Endothelial cell of umbilical vein (primary cell): ENCODE data around the gene VPS11. TPM values are rescaled to one million over a fixed set of nuclear protein-coding genes. Genes with fewer than 3 reads are reported as not detected.
"Not testable (repeated sequence)": the region's sequence is repeated elsewhere in the genome, so short reads cannot be mapped to it uniquely, and the experiment has no call there.

ENCODE experiments used
- BruUV-seq: library from RNA; stranded (reverse); fragments of 400-500 nt; replicated peaks from 2 replicates; lab custom pipeline; 2021; lab: Mats Ljungman, UMichigan
- CTCF ChIA-PET: fragments of 300-600, 350-600 bp; sonication (Branson Sonifier 250); formaldehyde crosslinking; loops from one replicate; lab custom pipeline; 2021; ENCODE audit warnings: antibody characterized with exemption, inconsistent platforms; lab: Charles Lee
- POLR2A ChIA-PET: fragments of 300-600, 350-600 bp; sonication (Branson Sonifier 250); formaldehyde crosslinking; loops from one replicate; lab custom pipeline; 2021; ENCODE audit warnings: antibody characterized with exemption, inconsistent platforms; lab: Charles Lee
- DNase-seq: peaks from one replicate; pipeline ENCODE4 v3.0.0-alpha.2; 2011; ENCODE audit warnings: low read depth, low spot score
- FAIRE-seq: peaks from 2 replicates; lab custom pipeline; 2011; peaks lifted over from hg19 to GRCh38; lab: Jason Lieb, UNC
- H2AFZ ChIP-seq: 2 replicates; pipeline ENCODE4 v1.6.0; 2012; ENCODE audit warnings: low read depth, low read length, control low read depth, inconsistent platforms
- H3K27ac ChIP-seq: 2 replicates; pipeline ENCODE4 v1.5.1; 2011; ENCODE audit warnings: low read depth, mild to moderate bottlenecking, control low read depth, low read length, moderate library complexity; ENCODE audit not compliant: insufficient read depth
- H3K27me3 ChIP-seq, 2 experiments: 2 replicates each; pipeline versions ENCODE4 v1.6.0 to v1.6.1; 2011; ENCODE audit warnings: low read length in 2 of 2, mixed read lengths in 1 of 2; ENCODE audit not compliant: control insufficient read depth in 2 of 2, insufficient read depth in 2 of 2
- H3K36me3 ChIP-seq, 2 experiments: 2 replicates in 1 of 2; 3 replicates in 1 of 2; pipeline ENCODE4 v1.5.1; 2011; ENCODE audit warnings: low read length in 2 of 2, mild to moderate bottlenecking in 1 of 2, moderate library complexity in 1 of 2; ENCODE audit not compliant: control insufficient read depth in 2 of 2, insufficient read depth in 2 of 2; ENCODE audit errors: extremely low read depth in 1 of 2
- H3K4me1 ChIP-seq: 3 replicates; pipeline ENCODE4 v1.5.1; 2011; ENCODE audit warnings: mild to moderate bottlenecking, low read length; ENCODE audit not compliant: control insufficient read depth, insufficient read depth; ENCODE audit errors: extremely low read depth
- H3K4me2 ChIP-seq: 2 replicates; pipeline ENCODE4 v1.6.1; 2011; ENCODE audit warnings: low read length, control low read depth, mixed read lengths; ENCODE audit not compliant: insufficient read depth
- H3K4me3 ChIP-seq, 3 experiments: fragments of 200-600 bp in 1 of 3; sonication (generic), shearing (Covaris generic) in 1 of 3; replicated peaks in 1 of 3; 2 replicates each; pipeline ENCODE4 v1.5.1; 2011 to 2016; ENCODE audit warnings: control low read depth in 3 of 3, low read length in 3 of 3, mild to moderate bottlenecking in 2 of 3, inconsistent platforms in 1 of 3, low read depth in 1 of 3, moderate library complexity in 1 of 3; ENCODE audit not compliant: insufficient read depth in 1 of 3
- H3K79me2 ChIP-seq: 2 replicates; pipeline ENCODE4 v1.6.0; 2012; ENCODE audit warnings: low read length, inconsistent platforms; ENCODE audit not compliant: control insufficient read depth, insufficient read depth
- H3K9ac ChIP-seq: replicated peaks from 2 replicates; pipeline ENCODE3; 2011; ENCODE audit warnings: low read length, control low read depth; ENCODE audit not compliant: insufficient read depth; ENCODE audit errors: extremely low read depth
- H3K9me1 ChIP-seq: replicated peaks from 3 replicates; pipeline ENCODE4 v1.6.0; 2011; ENCODE audit warnings: mild to moderate bottlenecking, low read length; ENCODE audit not compliant: control insufficient read depth, insufficient read depth; ENCODE audit errors: extremely low read depth
- H3K9me3 ChIP-seq: replicated peaks from 2 replicates; pipeline ENCODE4 v1.5.1; 2012; ENCODE audit warnings: low read length, inconsistent platforms; ENCODE audit not compliant: control insufficient read depth, insufficient read depth
- H4K20me1 ChIP-seq: replicated peaks from 2 replicates; pipeline ENCODE3; 2011; ENCODE audit warnings: mild to moderate bottlenecking, low read length; ENCODE audit not compliant: control insufficient read depth, insufficient read depth; ENCODE audit errors: extremely low read depth
- CTCF ChIP-seq, 2 donors: IDR thresholded peaks; 1 replicate in 1 of 2; 2 replicates in 1 of 2; pipeline ENCODE4 v1.5.1; 2011; ENCODE audit warnings: low read length in 2 of 2, mild to moderate bottlenecking in 2 of 2, moderate library complexity in 2 of 2, control low read depth in 1 of 2, inconsistent platforms in 1 of 2, low read depth in 1 of 2; ENCODE audit not compliant: insufficient read depth in 1 of 2; ENCODE audit errors: extremely low read depth in 1 of 2
- MYC ChIP-seq: IDR thresholded peaks from one replicate; pipeline ENCODE4 v1.6.1; 2011; ENCODE audit warnings: mild to moderate bottlenecking, low read depth, low read length
- dilution Hi-C: fragments of 300-500 bp; cut with MboI; formaldehyde crosslinking; loops from one replicate; pipeline ENCODE4 v1.15.0; 2019; ENCODE audit warnings: low sequenced_read_pairs; ENCODE audit not compliant: extremely low pct_ligation_motif_present
- intact Hi-C: fragments of 100-400 bp; cut with micrococcal nuclease; formaldehyde crosslinking; loops from one replicate; pipeline ENCODE4 v1.10.0; 2022
- polyA plus RNA-seq, 4 experiments: library from polyadenylated mRNA; depleted of rRNA in 3 of 4; stranded (reverse) in 3 of 4; unstranded in 1 of 4; fragments of >200 nt; gene quantifications; 2 replicates each; pipeline versions ENCODE4 v1.2.1 to v1.2.3, GENCODE V29; 2011 to 2012; ENCODE audit warnings: missing spikeins in 1 of 4
- total RNA-seq: library from RNA; stranded (reverse); gene quantifications from 2 replicates; pipeline ENCODE4 v1.2.3, GENCODE V29; 2021
- TF ChIP-seq, protein P1 (sequence below): IDR thresholded peaks from 2 replicates; pipeline ENCODE4 v1.6.1; 2011; ENCODE audit not compliant: insufficient read depth, insufficient read length

The VPS11 gene
- total and polyA plus RNA-seq, 2 donors (not counting 3 experiments of a cell fraction or from before 2014, with no cell fraction given), result 26.4 to 31.0 TPM

GRCh38 chr11:119101759-119102423 is 34.3 kb downstream of the VPS11 start, which contains the start of gene DPAGT1:
DPAGT1 (minus strand) TSS chr11:119101853; CDS start chr11:119101655, 198 bp downstream.
- Histone ChIP-seq H3K9ac (peak within 1 kb of the TSS; percentile 89), H3K9me1 (no peaks in the 10 kb centered on the region), H2AFZ (peak within 1 kb of the TSS; percentile 65), H3K27ac (peak within 1 kb of the TSS; percentile 94), H3K4me1 (peaks cover 21% of the 10 kb centered on the region), H3K36me3 (peaks cover 7 to 14% of the 10 kb centered on the region in 2 experiments), H3K4me3 (peak within 1 kb of the TSS; percentile 81 to 97 (median 86)), H3K9me3 (no peaks in the 10 kb centered on the region), H3K79me2 (peaks cover 15% of the 10 kb centered on the region), H3K4me2 (peak within 1 kb of the TSS; percentile 91), H3K27me3 (no peaks in the 10 kb centered on the region), H4K20me1 (no peaks in the 10 kb centered on the region)
- ChIA-PET POLR2A (interaction anchor here (0.8 to 1.4 kb wide), 5 partner anchors 11 to 215 kb away, joined by 3 to 7 read pairs (median 3); partner anchors contain the start of genes HINFP, MCAM and VPS11), CTCF (interaction anchor here (0.6 to 2.1 kb wide), 22 partner anchors 10 to 311 kb away, joined by 3 to 27 read pairs (median 6); partner anchors contain the start of genes CBL, HINFP and VPS11)
- BruUV-seq, result no TSS peak
- intact Hi-C loops, result loop anchor here (1.0 to 2.0 kb wide), 5 partner anchors 19 to 219 kb away; partner anchors contain the start of genes HINFP and VPS11
- FAIRE-seq (peak; percentile 94), DNase-seq (peak; percentile 96)
- dilution Hi-C loops, result no loop called here
- TF ChIP-seq MYC, result peak; percentile 100
- TF ChIP-seq CTCF (IDR thresholded peaks at IDR 0.05; ENCODE audit: extremely low read depth in 1 of 2, insufficient read depth in 1 of 2, low read depth in 1 of 2, low read length in 2 of 2), result no peak
- TF ChIP-seq, protein P1, sequence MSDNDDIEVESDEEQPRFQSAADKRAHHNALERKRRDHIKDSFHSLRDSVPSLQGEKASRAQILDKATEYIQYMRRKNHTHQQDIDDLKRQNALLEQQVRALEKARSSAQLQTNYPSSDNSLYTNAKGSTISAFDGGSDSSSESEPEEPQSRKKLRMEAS, result peak; percentile 97

DNA sequence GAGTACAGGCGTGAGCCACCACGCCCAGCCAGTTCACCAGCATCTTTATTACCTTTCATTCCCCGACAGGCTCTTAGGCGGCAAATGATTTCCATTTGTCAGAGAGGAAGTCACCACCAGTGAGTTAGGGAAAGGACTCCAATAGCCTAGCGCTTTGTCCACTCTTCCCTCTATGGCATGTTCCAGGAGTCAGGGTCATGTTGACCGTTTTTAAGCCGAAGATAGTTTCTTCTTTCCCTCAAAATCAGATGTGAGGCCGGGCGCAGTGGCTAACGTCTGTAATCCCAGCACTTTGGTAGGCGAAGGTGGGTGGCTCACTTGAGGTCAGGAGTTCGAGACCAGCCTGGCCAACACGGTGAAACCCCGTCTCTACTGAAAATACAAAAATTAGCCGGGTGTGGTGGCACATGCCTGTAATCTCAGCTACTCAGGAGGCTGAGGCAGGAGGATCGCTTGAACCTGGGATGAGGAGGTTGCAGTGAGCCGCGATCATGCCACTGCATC is 35.6 kb downstream of the VPS11 start:
- CTCF ChIA-PET, result interaction anchor here (0.6 to 2.1 kb wide), 19 partner anchors 11 to 1684 kb away, joined by 3 to 27 read pairs (median 6); partner anchors contain the start of genes CBL, HINFP and VPS11
- BruUV-seq, H3K36me3 ChIP-seq, H3K9ac ChIP-seq, dilution Hi-C loops, DNase-seq, POLR2A ChIA-PET, FAIRE-seq, H3K9me3 ChIP-seq, intact Hi-C loops, H3K27me3 ChIP-seq, H3K9me1 ChIP-seq, H3K4me3 ChIP-seq, H4K20me1 ChIP-seq: not testable (repeated sequence)
- Histone ChIP-seq H3K4me1 (peaks cover 25% of the 10 kb centered on the region), H3K4me2 (peak overlapping the region; percentile 46), H3K27ac (peak overlapping the region; percentile 94), H2AFZ (peak overlapping the region; percentile 0), H3K79me2 (peaks cover 15% of the 10 kb centered on the region)
